Right lobe of liver (tissue), 6 donors: ENCODE results near the gene ZFX. TPM values are rescaled to one million over a fixed set of nuclear protein-coding genes. Genes with fewer than 3 reads are reported as not detected.
A peak's percentile ranks its signal among the peaks of the same experiment; 100 is the strongest.

Source experiments
- ATAC-seq, 4 donors: fragments of 200-7000 bp; cut with Tn5 transposase; one replicate each; pipeline ENCODE4 v1.9.1; 2020; ENCODE audit warnings: mild to moderate bottlenecking in 4 of 4, moderate library complexity in 4 of 4
- DNase-seq, 3 donors: peaks; one replicate each; pipeline ENCODE4 v3.0.0-alpha.2; 2020
- H3K27ac ChIP-seq, 3 donors: fragments of 200-600 bp; one replicate each; pipeline ENCODE4 v1.8.0; 2022
- H3K27me3 ChIP-seq, 2 donors: fragments of 200-600 bp; one replicate each; pipeline ENCODE4 v1.8.0; 2022
- H3K36me3 ChIP-seq, 4 donors: fragments of 200-600 bp; sonication (generic) in 1 of 4; one replicate each; pipeline versions ENCODE4 v1.5.1 to v1.8.0; 2017 to 2022; ENCODE audit warnings: control low read depth in 1 of 4
- H3K4me1 ChIP-seq, 4 donors: fragments of 200-600 bp; sonication (generic) in 1 of 4; one replicate each; pipeline versions ENCODE4 v1.5.1 to v1.8.0; 2017 to 2022; ENCODE audit warnings: control low read depth in 1 of 4
- H3K4me3 ChIP-seq, 3 donors: fragments of 200-600 bp; one replicate each; pipeline ENCODE4 v1.8.0; 2022
- H3K9me3 ChIP-seq, 4 donors: fragments of 200-600 bp; sonication (generic) in 1 of 4; one replicate each; pipeline versions ENCODE4 v1.5.1 to v1.8.0; 2017 to 2022; ENCODE audit warnings: control low read depth in 1 of 4
- CTCF ChIP-seq, 4 donors: fragments of 200-600 bp in 3 of 4; fragments of 450-650 bp in 1 of 4; IDR thresholded peaks; one replicate each; pipeline versions ENCODE4 v1.5.1 to v1.8.0; 2016 to 2022; ENCODE audit warnings: antibody characterized with exemption in 4 of 4, mild to moderate bottlenecking in 2 of 4
- POLR2A ChIP-seq: fragments of 450-650 bp; IDR thresholded peaks from one replicate; pipeline ENCODE4 v1.6.1; 2017; ENCODE audit warnings: antibody characterized with exemption, mild to moderate bottlenecking
- WGBS: methylation state at CpG from one replicate; pipeline ENCODE4 v1.1.6; 2018; ENCODE audit warnings: low coverage, low lambda C conversion rate; ENCODE audit not compliant: insufficient coverage; ENCODE audit errors: missing lambda C conversion rate; 5-methylcytosine and 5-hydroxymethylcytosine counted together
- intact Hi-C, 2 donors: fragments of 100-400 bp; cut with DNase I; formaldehyde crosslinking; loops; one replicate each; pipeline versions ENCODE4 v1.11.2 to v1.14.1; 2022
- total RNA-seq, 6 experiments: library from RNA; depleted of rRNA in 2 of 6; stranded (reverse); fragments of >200 nt in 2 of 6; fragmentation: NEBNext Ultra II Directional in 3 of 6; extraction: Animal tissue kit (Norgen Biotek cat#: 25700) in 3 of 6; gene quantifications; one replicate each; pipeline versions ENCODE4 v1.1.0 to v1.2.4, GENCODE V29; 2016 to 2023
- donor health status: DM: no; HTN: yes; CAD: no.
- donor health status: DM: no; HTN: no; CAD: no.
- donor health status: DM: no; HTN: no; CAD: no.
- donor health status: DM: no; HTN: yes; CAD: no.
- donor health status: DM: no; HTN: yes; CAD: no.

ZFX gene
- total RNA-seq, 6 experiments from 2014 or later: 16.4 to 31.7 (median 23.5) TPM

- H3K27me3 ChIP-seq: no peaks in the 10 kb centered on the region
- no peak for TF ChIP-seq CTCF (IDR thresholded peaks at IDR 0.05)
- no peak for TF ChIP-seq POLR2A
- H3K27ac ChIP-seq: no peak overlapping the region
- peak in 2 of 4 donors; percentile 7 to 22 for ATAC-seq
- H3K36me3 ChIP-seq: no peaks in the 10 kb centered on the region
- intact Hi-C loops: no loop called here
- WGBS: 66% methylated on average over 4 of the region's 4 CpGs
- no peak for DNase-seq
- H3K4me1 ChIP-seq: peaks cover 0 to 12% (median 0%) of the 10 kb centered on the region in 4 donors
- no peak overlapping the region for H3K4me3 ChIP-seq
- no peaks in the 10 kb centered on the region for H3K9me3 ChIP-seq
These were observed 4.0 kb upstream of the ZFX start for GRCh38 chrX:24145303-24146186.

- no peak overlapping the region for H3K4me3 ChIP-seq
- TF ChIP-seq POLR2A (no peak), CTCF (IDR thresholded peaks at IDR 0.05) (no peak)
- ATAC-seq (no peak), DNase-seq (no peak)
- H3K36me3 ChIP-seq: no peaks in the 10 kb centered on the region
- H3K9me3 ChIP-seq: no peaks in the 10 kb centered on the region
- H3K27ac ChIP-seq: peak overlapping the region in 1 of 3 donors; percentile 45
- intact Hi-C loops: no loop called here
- 18% methylated on average over 6 of the region's 6 CpGs for WGBS
- peaks cover 0 to 15% (median 2%) of the 10 kb centered on the region in 4 donors for H3K4me1 ChIP-seq
- no peaks in the 10 kb centered on the region for H3K27me3 ChIP-seq
These were observed 3.1 kb upstream of the ZFX start for GRCh38 chrX:24146283-24146949.

GRCh38 chrX:24147165-24147564 is 2.4 kb upstream of the ZFX start:
- H3K27me3 ChIP-seq: no peaks in the 10 kb centered on the region
- H3K9me3 ChIP-seq: no peaks in the 10 kb centered on the region
- peaks cover 0 to 23% (median 5%) of the 10 kb centered on the region in 4 donors for H3K4me1 ChIP-seq
- ATAC-seq (no peak), DNase-seq (no peak)
- intact Hi-C loops: no loop called here
- TF ChIP-seq POLR2A (no peak), CTCF (IDR thresholded peaks at IDR 0.05) (no peak)
- no peaks in the 10 kb centered on the region for H3K36me3 ChIP-seq
- no peak overlapping the region for H3K4me3 ChIP-seq
- H3K27ac ChIP-seq: peak overlapping the region in 1 of 3 donors; percentile 45

- H3K27me3 ChIP-seq: no peaks in the 10 kb centered on the region
- no peak for TF ChIP-seq CTCF (IDR thresholded peaks at IDR 0.05)
- TF ChIP-seq POLR2A: no peak
- intact Hi-C loops: no loop called here
- WGBS: 16% methylated on average over 3 of the region's 3 CpGs
- H3K9me3 ChIP-seq: no peaks in the 10 kb centered on the region
- no peak for DNase-seq
- peaks cover 0 to 32% (median 8%) of the 10 kb centered on the region in 4 donors for H3K4me1 ChIP-seq
- no peak for ATAC-seq
- peak overlapping the region in 2 of 3 donors; percentile 51 to 71 for H3K4me3 ChIP-seq
- H3K27ac ChIP-seq: peak overlapping the region; percentile 94 to 98 (median 97)
- H3K36me3 ChIP-seq: no peaks in the 10 kb centered on the region
These were observed 1.4 kb upstream of the ZFX start for GRCh38 chrX:24148121-24148520.
